MM.1S (cell line): ENCODE measurements around the gene ARHGEF5.

Experiments used
- EZH2phosphoT487 ChIP-seq: fragments of 300-600 bp; sonication (generic); IDR thresholded peaks from 2 replicates; pipeline ENCODE4 v1.6.1; 2018; ENCODE audit warnings: antibody characterized with exemption, low read length
- TF ChIP-seq, protein P1 (sequence below): fragments of 300-600 bp; sonication (generic); IDR thresholded peaks from 2 replicates; pipeline ENCODE4 v1.5.1; 2016; ENCODE audit warnings: antibody characterized with exemption, low read length, mixed read lengths

DNA sequence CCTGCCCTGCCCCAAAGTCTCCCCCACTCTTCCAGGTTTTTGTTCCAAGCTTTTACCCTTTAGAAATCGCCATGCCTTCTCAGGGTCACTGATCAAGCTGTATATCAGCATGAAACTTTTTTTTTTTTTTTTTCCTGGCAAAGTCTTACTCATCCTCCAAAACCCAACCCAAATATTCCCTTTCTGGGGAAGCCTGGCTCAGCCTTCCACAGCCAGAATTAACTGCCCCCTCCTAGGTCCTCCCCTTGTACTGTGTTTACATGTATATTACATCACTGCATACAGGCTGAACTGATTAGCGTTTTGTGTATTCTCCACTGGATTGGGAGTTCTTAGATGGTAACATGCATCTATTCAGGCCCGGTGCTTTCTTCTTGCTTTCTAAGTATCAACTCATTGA is 52.9 kb downstream of the ARHGEF5 start:
- TF ChIP-seq, protein P1, sequence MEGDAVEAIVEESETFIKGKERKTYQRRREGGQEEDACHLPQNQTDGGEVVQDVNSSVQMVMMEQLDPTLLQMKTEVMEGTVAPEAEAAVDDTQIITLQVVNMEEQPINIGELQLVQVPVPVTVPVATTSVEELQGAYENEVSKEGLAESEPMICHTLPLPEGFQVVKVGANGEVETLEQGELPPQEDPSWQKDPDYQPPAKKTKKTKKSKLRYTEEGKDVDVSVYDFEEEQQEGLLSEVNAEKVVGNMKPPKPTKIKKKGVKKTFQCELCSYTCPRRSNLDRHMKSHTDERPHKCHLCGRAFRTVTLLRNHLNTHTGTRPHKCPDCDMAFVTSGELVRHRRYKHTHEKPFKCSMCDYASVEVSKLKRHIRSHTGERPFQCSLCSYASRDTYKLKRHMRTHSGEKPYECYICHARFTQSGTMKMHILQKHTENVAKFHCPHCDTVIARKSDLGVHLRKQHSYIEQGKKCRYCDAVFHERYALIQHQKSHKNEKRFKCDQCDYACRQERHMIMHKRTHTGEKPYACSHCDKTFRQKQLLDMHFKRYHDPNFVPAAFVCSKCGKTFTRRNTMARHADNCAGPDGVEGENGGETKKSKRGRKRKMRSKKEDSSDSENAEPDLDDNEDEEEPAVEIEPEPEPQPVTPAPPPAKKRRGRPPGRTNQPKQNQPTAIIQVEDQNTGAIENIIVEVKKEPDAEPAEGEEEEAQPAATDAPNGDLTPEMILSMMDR: no peak
- no peak for TF ChIP-seq EZH2phosphoT487
